DMS153 treated with DMSO at 0.1 percent for 48 hours (cell line): ENCODE results near the gene FSD2.
"Not testable (repeated sequence)": the region's sequence is repeated elsewhere in the genome, so short reads cannot be mapped to it uniquely, and the experiment has no call there.

Experiments
- DNase-seq: peaks from one replicate; lab custom pipeline; 2025; ENCODE audit not compliant: unreplicated experiment; lab: John Stamatoyannopoulos, UW

FSD2 gene

DNA sequence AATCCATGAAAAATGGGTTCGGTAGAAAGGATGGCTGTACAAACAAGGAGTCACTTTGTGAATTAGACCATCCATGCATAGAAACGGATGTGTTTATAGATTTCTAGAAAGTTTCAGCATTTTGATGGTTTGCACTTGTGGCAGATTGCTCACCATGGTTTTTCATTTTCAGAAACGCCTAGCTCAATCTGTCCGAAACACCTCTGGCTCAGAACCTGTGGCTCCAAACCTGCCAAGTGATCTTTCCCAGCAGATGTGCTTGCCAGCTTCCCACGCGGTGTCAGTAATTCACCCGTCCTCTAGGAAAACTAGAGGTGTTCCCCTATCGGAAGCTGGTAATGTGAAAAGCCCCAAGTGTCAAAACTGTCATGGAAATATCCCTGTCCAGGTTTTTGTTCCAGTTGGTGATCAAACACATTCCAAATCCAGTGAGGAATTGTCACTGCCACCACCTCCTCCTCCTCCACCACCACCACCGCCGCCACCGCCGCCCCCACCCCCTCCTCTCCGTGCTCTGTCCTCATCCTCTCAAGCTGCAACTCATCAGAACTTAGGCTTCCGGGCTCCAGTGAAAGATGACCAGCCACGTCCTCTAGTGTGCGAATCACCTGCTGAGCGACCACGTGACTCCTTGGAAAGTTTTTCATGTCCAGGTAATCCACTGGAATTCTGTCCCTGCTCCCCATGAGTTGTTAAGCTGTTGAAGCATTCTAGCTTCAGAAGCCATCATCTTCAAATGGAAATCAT is 24.7 kb upstream of the FSD2 start:
- DNase-seq: no peak

DNA sequence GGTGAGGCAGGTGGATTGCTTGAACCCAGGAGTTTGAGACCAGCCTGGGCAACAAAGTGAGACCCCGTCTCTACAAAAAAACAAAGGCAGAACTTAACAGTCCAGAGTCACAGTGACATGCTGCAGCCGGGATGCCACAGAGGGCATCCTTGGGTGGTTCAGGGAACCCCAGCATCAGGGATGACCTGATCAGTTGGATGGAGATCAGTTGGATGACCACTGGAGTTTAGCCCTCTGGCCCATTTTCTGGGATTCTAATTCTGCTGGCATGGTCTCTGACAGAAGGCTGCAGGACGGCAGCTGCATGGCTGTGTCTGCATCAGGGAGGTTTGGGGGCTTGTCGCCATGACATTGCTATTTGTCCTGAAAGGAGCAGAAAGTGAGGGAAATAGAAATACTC is 23.4 kb upstream of the FSD2 start:
- DNase-seq: no peak

DNA sequence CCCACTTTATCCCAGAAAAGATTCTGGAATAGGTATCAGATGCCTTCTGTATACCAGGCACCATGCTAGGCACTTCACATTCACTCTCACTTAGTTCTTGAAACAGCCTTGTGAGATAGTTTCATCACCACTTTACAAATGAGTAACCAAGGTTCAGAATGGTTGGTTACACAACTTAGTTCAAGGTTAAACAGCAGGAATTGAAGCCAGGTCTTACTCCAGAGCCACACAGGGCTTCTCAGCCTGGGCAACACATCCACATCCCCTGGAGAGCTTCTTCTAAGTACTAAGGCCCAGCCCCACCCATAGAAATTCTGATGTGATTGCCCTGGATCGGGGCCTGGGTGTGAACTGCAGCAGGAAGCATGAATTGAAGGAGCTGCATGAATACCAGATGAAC is 22.2 kb upstream of the FSD2 start:
- DNase-seq: no peak

- DNase-seq: no peak
Observed at GRCh38 chr15:82823049-82823448, 17.2 kb upstream of the FSD2 start.

- not testable (repeated sequence) for DNase-seq
Observed at GRCh38 chr15:82821851-82822250, 16.0 kb upstream of the FSD2 start.

- not testable (repeated sequence) for DNase-seq
Observed at GRCh38 chr15:82821396-82821795, 15.5 kb upstream of the FSD2 start.

DNA sequence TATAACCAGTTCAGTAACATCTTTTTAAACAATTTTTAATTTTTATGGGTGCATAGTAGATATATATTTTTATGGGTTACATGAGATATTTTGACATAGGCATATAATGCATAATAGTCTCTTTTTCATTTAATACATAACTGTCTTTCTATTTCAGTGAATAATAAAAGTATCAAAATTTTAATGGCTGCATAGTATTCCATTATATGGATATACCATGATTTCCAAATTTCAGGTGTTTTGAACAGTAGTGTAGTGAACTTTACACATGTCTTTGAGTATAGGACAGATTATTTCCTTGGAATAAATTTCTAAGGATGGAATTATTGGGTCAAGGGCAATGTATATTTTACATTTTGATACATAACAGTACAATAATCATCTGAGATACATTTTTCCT is 14.3 kb upstream of the FSD2 start:
- no peak for DNase-seq

DNA sequence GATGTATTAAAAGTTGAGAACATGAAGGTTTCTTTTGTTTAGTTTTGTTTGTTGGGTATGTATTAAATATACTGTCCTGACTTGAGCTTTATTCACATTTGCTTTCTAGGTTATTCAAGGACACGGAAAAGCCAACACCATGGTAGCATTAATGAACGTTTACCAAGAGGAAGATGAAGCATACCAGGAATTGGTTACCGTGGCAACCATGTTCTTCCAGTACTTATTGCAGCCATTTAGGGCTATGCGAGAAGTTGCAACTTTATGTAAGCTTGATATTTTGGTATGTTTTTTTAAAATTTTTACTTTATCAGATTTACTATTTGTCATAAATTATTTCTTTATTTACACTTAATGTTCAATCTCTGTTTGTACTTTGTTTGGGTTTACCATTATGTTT is 7.1 kb upstream of the FSD2 start:
- DNase-seq: no peak

DNA sequence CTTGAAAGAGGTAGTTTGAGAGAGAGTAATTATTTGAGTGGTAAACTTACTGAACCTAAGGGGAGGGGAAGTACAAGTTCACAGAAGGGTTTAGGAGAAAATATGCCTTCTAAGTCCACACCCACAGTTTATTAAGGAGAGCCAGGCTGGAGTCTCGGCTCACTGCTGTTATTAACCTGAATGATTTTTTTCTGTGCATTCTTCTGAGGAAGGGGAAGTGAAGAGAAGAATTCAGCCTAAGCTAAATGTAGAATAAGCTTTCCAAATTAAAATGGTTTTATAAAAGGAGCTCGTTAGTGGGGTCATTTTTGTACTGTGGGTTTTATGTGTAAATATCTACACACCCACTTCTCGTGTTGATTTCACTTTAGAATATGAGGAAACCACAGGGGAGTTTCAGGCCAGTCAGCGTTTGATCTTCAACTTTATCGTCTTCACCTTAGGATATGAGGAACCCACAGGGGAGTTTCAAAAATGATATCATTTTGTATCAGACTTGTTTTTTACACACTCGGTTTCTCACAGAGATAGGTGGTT is 5.1 kb upstream of the FSD2 start:
- DNase-seq: no peak

- DNase-seq: no peak
Observed at GRCh38 chr15:82810061-82810889, 4.4 kb upstream of the FSD2 start.

GRCh38 chr15:82809308-82810060 is 3.6 kb upstream of the FSD2 start, which contains the start of gene WHAMM:
Gene WHAMM, plus strand, starts transcription at chr15:82809628. Its CDS starts 99 bp downstream, at chr15:82809727.
- DNase-seq: peak; percentile 55

GRCh38 chr15:82808634-82809041 is 2.8 kb upstream of the FSD2 start:
- DNase-seq: no peak

- no peak for DNase-seq
Observed at GRCh38 chr15:82807920-82808633, 2.2 kb upstream of the FSD2 start.

DNA sequence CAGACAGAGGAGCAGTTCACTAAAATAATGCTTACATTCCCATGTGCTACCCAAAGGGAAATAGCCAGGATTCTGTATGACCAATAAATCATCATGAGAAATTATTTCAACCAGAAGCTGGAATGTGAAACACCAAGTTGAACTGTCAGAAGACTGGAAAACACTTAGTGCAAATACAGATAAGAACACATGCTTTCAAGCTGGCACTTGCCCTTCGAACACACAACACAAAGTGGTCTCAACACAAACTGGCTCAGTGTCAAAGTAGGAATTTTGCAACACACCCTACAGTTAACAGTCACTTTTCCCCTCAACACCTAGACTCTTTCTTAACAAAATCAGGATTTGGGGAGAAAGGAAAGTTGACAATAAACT is 1.3 kb downstream of the FSD2 start:
- DNase-seq: no peak

- no peak for DNase-seq
Observed at GRCh38 chr15:82803793-82804574, 1.9 kb downstream of the FSD2 start.

GRCh38 chr15:82802497-82802896 is 3.4 kb downstream of the FSD2 start:
- DNase-seq: no peak

DNA sequence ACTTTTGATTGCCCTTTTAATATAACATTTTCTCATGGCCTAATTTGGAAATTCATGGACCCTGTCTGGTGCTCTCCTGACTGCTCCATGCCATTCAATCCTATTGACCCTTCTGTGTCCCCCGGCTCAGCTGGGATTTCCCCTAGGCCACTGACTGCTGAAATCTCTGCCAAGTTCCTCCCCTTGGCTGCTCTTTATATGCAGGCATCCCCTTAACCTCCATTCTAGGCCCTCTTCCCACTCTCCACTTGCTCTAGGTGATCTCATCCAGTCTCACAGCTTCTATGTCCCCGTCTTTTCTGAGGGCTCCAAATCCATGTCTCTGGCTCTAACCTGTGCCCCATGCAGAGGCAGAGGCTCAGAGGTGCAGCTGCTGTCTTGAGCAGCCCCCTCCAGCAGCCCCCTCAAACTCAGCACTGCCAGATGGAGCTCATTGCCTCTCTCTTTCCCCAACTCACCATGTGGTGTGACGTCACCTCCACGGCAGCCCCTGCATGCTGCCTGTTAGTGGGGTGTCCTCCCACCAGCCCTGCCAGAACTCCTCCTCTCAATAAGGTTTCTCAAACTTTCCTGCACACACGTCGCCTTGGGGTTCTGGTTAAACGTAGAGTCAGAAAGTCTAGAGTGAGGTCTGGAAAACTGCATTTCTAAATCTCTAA is 6.6 kb downstream of the FSD2 start:
- DNase-seq: no peak

DNA sequence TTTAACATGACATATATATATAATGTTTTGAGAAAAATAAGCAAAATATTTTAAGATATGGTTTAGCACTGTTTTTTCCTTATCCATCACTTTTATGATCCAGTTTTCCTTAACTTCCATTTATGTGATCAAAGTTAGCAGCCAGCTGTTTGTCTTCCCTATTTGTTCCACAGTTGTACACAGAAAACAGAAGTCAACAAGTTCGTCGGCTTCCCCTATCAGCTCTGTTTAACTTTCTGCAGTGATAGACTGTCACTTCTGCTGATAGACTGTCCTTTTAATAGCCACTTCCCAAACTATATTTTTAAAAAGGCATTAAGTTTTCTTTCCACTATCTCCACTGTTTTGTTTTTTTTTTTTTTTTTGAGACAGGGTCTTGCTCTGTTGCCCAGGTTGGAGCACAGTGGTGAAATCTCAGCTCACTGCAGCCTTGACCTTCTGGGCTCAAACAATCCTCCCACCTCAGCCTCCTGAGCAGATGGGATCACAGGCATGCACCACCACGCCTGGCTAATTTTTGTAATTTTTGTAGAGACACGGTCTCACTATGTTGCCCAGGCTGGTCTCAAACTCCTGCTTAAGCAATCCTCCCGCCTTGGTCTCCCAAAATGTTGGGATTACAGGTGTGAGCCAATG is 7.2 kb downstream of the FSD2 start:
- DNase-seq: no peak

DNA sequence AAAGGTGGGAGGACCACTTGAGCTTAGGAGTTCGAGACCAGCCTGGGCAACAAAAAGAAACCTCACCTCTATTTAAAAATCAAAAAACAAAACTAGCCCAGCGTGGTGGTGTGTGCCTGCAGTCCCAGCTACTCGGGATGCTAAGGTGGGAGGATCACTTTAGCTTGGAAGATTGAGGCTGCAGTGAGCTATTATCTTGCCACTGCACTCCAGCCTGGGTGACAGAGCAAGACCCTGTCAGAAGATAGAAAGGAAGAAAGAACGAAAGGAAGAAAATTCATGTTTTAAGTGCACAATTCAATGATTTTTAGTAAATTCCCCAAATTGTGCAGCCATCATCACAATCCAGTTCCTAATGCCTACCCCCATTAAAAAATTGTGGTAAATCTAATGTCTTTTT is 7.8 kb downstream of the FSD2 start:
- DNase-seq: no peak
